Activated T-helper 1 cell treated with anti-CD3 and anti-CD28 coated beads, Interleukin-2, amount 50 U/mL, for 16 hours (primary cell): ENCODE data around the gene SUGCT.
"Not testable (repeated sequence)": the region's sequence is repeated elsewhere in the genome, so short reads cannot be mapped to it uniquely, and the experiment has no call there.

ENCODE experiments used
- DNase-seq, 2 donors: peaks; one replicate each; pipeline ENCODE4 v3.0.0-alpha.2; 2020; ENCODE audit warnings: low read depth in 1 of 2, low spot score in 1 of 2

The SUGCT gene

DNA sequence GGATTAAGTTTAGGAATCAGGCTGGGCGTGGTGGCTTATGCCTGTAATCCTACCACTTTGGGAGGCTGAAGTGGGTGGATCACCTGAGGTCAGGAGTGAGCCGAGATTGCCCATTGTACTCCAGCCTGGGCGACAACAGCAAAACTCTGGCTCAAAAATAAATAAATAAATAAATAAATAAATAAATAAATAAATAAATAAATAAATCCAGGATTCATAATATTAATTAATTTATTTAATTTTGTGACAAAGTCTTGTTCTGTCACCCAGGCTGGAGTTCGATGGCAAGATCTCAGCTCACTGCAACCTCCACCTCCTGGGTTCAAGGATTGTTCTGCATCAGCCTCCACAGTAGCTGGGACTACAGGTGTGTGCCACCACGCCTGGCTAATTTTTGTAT is 4.2 kb downstream of the SUGCT start:
- DNase-seq = no peak

DNA sequence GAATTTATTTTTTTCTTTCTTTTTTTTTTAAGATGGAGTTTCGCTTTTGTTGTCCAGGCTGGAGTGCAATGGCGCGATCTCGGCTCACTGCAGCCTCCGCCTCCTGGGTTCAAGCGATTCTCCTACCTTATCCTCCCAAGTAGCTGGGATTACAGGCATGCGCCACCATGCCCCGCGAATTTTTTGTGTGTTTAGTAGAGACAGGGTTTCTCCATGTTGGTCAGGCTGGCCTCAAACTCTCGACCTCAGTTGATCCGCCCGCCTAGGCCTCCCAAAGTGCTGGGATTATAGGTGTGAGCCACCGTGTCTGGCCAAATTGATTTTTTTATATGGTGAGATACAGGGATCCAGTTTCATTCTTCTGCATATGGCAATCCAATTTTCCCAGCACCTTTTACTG is 5.1 kb downstream of the SUGCT start:
- DNase-seq = not testable (repeated sequence)

DNA sequence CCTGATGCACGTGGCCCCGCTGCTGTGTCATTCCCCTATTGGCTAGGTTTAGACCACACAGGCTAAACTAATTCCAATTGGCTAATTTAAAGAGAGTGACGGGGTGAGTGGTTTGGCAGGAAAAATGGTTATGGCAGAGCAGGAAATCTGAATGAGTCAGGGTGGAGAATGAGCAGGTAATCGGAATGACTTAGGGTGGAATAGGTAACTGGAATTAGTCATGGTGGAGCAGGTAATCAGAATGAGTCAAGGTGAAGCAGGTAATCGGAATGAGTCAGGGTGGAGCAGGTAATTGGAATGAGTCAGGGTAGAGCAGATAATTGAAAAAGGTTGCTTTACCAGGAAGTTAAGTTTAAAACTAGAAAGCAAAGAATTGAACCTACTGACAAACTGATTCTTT is 7.1 kb downstream of the SUGCT start:
- not testable (repeated sequence) for DNase-seq

DNA sequence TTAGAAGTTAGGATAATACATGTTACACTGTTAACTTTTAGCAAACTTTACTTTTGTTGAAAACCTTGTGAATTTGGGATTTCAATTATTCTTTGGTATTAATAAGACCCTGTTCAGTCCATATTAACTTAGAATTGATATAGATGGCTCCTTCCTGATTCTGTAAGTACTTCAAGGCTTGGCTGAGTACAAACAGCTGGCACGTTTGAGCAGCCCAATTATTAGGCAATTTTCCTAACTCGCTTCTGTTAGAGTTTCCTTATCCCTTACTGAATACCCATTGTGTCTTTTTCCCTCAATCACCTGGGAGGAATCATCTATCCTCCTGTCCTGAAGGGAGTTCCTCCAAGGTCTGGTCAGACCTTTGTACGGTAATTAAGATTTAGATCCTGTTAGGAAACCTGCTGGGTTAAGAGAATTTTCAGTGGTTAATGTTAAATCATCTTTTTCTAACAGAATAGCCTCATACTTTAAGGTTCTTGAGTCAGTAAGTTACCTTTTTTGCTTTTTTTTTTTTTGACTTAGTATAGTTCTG is 10.9 kb downstream of the SUGCT start:
- not testable (repeated sequence) for DNase-seq

DNA sequence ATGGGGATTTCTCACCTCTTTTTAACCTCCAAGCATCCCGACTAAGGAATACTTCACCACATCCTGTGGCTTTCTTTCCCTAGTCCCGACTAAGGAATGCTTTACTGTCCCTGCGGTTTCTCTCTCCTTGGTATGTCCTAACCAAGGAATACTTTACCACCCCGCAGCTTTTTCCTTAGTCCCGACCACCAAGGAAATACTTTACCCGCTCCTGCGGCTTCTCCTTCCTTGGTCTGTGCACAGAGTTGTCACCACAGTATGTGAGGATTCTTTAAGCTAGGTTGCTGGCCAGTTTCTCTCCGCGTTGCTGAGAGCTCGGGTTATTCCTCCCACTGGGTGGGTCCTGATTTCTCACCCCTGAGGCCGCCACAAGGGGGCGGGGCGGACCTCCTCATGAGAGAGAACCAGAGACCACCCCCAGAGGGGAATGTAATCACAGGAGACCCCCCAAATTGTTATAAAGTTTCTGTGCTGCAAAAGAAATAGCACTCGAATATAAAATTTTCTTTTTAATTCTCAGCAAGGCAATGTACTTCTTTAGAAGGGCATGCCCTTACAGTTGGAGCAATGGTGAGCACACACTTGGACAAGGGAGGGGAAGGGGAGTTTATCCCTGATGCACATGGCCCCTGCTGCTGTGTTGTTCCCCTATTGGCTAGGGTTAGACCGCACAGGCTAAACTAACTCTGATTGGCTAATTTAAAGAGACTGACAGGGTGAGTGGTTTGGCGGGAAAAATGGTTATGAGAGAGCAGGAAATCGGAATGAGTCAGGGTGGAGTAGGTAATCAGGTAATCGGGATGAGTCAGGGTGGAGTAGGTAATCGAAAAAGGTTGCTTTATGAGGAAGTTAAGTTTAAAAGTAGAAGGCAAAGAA is 12.8 kb downstream of the SUGCT start:
- no peak for DNase-seq

DNA sequence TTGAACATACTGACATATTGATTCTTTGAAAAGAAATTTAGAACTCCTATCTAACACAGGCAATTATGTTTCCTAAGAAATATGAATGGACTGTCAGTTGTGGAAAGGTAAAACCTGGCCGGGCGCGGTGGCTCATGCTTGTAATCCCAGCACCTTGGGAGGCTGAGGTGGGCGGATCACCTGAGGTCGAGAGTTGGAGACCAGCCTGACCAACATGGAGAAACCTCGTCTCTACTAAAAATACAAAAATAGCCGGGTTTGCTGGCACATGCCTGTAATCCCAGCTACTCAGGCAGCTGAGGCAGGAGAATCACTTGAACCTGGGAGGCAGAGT is 13.4 kb downstream of the SUGCT start:
- not testable (repeated sequence) for DNase-seq

DNA sequence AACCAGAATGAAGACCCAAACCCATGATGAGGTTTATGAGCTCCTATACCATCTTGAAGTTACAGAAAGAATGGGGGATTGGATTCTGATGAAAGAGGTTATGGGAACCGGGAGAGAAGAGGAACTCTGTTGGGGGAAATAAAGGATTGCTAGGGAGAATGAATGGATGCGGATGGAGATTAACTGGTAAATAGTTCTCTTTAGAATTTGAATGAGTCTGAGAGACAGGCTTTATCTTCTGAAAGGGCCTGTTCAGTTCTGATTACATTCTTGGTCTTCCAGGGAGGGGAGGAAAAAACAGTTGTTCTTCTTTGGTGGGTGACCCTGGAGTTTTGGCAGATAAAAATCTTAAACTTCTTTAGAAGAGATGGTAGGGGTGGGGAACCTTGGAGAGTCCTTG is 13.9 kb downstream of the SUGCT start:
- DNase-seq = no peak

DNA sequence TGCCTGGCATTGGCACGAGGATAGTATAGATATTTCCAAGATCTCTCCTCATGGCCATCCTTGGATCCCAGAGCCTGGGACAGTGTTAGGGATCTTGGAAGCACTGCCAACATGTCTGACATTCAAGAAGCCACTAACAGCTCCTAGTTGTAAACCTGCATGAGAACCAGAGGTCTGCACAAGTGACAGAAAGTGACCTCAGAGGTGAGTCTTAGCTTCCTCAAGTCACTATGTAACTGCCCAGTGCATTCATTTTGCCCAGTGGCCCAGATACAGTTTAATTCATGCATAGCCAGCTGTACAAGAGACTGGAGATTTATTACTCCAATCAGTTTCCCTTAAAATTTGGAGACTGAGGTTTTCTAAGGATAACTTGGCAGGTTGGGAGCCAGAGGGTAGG is 16.7 kb downstream of the SUGCT start:
- DNase-seq = no peak

DNA sequence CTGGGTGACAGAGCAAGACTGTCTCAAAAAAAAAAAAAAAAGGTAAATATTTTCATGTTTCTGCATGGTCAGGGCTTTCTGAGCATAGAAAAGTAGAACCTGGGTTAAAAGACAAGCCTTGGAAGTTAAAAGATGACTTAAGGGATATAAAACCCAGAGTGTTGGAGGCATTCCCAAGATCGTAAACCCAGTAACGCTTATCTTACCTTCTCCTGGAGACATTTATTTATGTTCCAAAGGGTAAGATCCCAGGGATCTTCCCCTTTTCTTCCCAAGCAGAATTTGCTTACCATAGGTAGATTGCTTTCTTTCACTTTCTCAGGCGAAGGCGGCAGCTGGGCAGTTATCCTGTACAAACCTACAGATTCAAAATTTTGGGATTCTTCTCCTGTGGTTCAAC is 22.2 kb downstream of the SUGCT start:
- DNase-seq = no peak

DNA sequence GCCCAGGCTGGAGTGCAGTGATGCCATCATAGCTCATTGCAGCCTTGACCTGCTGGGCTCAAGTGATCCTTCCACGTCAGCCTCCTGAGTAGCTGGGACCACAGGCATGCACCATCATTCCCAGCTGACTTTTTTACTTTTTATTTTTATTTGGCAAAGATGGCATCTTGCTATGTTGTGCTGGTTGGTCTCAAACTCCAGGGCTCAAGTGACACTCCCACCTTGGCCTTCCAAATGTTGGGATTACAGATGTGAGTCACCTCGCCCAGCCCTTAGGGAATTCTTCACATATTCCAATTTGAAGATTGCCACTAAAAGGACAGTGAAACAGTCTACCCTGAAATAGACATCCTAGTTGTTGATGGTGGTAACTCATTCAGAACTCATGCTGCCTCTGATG is 27.7 kb downstream of the SUGCT start:
- no peak for DNase-seq

DNA sequence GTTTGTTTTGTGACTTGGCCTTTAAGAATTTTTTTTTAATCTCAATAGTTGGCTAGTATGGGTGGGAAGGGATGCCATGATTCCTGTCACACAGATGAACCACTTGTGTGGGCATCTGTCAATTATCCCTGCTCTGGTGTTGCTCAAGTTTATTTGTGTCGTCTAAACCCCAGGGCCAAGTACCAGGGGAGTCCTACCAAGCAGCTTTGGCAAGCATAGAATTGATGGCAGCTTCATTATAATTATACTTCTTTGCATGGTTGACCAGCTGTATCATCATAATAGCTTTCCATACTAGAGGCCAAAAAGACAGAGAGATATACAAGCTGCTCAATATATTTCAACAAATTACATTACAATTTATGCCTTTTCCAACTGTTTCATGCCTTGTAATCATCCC is 30.4 kb downstream of the SUGCT start:
- no peak for DNase-seq

DNA sequence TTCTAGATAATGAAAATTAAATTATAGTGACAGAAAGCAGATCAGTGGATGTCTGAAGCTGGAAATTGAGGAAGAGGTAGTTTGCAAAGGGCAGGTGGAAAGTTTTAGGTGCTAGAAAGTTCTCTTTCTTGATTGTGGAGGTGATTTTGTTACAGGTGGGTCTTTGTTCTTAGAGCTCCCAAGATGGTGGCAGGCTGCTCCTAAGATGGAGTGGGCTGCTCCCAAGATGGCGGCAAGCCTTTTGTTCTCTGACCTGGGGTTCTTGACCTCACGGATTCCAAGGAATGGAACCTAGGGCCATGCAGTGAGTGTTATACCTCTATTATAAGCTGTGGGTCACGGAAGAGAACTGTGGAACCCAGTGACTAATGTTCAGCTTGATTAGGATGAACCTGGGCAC is 32.5 kb downstream of the SUGCT start:
- no peak for DNase-seq

DNA sequence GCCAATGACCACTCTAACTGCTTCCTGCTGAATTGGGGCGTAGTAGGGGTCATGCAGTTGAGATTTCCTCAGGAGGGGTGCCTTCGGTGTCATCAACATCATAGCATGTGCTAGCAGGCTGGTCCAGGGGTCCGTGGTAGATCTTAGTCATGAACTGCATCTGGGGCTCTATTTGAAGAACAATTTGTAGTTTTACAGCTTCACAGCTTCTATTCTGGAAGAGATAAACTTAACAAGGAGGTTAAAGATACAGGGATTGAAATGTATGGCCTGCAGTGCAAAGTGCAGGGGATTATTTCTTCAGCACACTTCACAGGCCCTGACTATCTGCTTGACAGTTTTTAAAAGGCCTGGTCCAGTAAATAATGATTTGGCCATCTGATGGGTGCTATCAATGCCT is 33.5 kb downstream of the SUGCT start:
- not testable (repeated sequence) for DNase-seq

DNA sequence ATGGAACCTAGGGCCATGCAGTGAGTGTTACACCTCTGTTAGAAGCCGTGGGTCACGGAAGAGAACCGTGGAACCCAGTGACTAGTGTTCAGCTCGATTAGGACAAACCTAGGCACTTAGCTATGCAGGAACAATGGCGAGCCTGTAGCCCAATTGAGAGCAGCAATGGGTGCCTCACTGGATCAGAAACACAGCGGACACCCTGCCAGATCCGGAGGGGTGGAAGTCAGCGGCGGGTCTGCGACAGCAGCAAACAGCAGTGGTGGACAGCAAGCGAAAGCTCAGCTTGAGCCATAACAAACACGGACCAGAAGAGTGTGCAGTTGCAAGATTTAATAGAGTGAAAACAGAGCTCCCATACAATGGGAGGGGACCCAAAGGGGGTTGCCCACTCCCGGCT is 38.3 kb downstream of the SUGCT start:
- DNase-seq = not testable (repeated sequence)

DNA sequence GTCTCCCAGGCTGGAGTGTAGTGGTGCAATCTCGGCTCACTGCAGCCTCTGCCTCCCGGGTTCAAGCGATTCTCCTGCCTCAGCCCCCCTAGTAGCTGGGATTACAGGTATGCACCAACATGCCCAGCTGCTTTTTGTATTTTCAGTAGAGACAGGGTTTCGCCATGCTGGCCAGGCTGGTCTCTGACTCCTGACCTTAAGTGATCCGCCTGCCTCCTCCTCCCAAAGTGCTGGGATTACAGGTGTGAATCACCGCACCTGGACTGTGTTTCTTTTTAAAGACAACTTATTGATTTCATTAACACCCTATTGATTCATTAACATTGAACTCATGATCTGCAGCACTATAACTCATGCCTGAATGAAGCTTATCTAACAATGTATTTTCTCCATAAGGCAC is 40.5 kb downstream of the SUGCT start:
- DNase-seq = not testable (repeated sequence)

DNA sequence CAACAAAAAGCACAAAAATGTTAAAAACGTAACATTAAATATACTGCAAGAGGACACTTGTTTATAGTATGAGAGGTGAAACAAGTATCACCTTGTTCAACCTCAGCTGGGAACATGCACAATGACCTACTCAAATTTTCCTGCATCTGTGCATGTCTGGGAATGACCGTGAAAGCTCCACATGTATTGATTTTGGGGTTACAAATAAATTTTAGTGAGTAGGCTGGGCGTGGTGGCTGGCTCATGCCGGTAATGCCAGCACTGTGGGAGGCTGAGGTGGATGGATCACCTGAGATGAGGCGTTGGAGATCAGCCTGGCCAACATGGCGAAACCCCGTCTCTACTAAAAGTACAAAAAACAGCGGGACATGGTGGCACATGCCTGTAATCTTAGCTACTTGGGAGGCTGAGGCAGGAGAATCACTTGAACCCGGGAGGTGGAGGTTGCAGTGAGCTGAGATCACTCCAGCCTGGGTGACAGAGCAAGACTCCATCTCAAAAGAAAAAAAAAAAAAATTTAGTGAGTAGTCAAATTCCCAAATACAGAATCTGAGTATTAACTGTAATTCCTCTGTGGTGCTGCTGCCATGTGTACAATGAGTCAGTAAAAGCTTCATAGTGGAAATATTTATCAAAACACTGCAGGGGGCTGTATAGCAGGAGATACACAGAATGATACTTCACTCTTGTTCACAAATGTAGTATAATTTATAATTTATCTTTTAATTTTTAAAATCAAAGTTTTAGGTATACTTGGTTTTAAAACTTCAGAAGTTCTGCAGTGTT is 41.1 kb downstream of the SUGCT start:
- DNase-seq = no peak

DNA sequence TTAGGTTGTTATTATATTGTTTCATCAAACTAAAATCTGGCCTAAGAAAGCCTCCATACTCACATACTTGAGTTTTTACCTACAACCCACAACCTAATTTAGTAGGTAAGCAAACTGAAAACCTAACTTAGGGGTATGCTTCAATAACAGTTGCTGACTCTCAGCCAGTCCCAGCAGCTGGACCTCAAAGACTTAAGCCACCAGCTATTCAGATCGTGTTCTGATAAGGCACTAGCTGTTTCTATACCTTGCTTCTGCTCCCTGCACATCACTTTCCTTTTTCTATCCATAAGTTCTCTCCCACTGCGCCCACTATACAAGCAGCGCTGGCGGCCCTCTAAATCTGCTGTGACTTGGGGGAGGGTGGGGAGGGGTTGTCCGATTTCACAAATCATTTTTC is 42.3 kb downstream of the SUGCT start:
- DNase-seq = no peak

DNA sequence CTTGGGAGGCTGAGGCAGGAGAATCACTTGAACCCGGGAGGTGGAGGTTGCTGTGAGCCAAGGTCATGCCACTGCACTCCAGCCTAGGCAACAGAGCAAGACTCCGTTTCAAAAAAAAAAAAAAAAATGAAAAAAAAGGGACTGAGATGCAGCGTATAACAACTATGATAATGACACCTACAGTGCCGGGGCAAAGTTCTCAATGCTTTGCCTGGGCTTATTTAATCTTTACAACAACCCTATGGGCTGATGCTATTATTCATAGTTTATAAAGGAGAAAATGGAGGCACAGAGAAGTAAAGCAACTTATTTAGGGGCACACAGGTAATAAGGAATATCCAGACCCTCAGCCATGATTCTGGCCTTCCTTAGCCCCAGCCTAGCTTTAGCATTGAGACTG is 47.6 kb downstream of the SUGCT start:
- DNase-seq = no peak

DNA sequence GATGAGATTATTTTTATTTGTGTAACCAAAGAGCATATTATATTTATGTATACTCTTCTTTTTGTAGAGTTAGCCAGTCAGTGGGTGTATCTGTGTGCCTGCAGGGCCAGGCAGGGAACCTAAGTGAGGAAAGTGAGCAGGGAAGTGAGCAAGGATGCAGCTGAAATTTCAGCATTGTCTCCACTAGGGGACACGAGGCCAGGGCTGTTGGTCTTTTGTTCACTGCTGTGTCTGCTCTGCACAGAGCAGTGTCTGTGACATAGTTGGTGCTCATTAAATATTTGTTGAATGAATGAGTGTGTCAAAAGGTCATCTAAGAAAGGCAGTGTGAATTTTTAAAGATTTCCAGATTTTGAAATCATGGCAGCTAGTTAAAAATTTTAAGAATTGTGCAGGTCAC is 51.8 kb downstream of the SUGCT start:
- no peak for DNase-seq

DNA sequence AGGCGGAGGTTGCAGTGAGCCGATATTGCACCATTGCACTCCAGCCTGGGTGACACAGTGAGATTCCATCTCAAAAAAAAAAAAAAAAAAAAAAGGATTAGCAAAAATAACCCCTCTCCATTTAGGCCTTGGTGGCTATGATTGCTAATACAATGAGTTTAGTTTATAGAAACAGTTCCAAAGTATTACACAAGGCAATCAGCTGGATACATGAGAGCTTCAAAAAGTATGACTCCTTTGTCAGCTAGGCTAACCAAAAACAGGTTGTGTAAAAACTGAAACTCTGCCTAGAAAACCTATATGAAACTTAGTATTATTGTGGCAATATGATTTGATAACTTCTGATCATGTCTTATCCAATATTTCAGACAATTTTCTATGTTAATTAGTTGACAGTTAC is 57.2 kb downstream of the SUGCT start:
- no peak for DNase-seq

DNA sequence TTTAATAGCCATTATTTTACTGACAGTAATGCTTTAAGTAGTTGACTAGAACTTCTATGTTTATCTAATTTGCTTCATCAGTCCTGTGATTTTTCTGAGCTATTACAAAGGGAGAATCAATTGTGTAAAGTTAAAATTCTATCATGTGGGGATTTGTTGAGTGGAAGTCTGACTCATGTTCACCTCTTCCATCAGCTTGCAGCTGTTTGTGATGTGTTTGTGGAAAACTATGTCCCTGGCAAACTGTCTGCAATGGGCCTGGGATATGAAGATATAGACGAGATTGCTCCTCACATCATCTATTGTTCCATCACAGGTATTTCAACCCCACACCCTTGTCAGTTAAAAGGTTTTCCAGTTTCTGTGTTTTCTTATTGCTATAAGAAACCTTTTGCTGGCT is 59.9 kb downstream of the SUGCT start:
- DNase-seq = no peak

DNA sequence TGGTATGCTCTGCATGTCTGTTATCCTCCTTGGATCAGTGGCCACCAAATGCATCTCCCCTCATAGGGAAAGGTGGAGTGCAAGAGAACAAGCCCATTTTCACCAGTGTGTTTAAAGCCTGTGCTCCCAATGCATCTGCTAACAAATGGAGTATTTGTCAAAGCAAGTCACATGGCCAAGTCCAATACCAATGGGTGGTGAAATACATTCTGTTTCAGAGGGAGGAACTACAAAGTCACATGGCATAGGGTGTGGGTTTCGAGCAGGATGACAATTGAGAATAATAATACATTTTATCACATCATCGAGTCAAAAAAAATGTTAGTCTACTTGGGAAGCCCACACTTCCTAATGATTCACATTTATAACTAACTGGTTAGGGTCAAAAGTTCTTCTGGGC is 62.7 kb downstream of the SUGCT start:
- no peak for DNase-seq
